ENCODE measurements around the gene OR52E8.

The OR52E8 gene

GRCh38 chr11:5807580-5807979, 49.9 kb downstream of the OR52E8 start:
- no peak for DNase-seq
